Fibroblast of pulmonary artery (primary cell): ENCODE data around the gene MSANTD1.

Experiments used
- DNase-seq: peaks from one replicate; pipeline ENCODE4 v3.0.0-alpha.2; 2010; ENCODE audit warnings: low read depth
- H3K4me3 ChIP-seq: replicated peaks from 2 replicates; pipeline ENCODE4 v1.5.1; 2011; ENCODE audit warnings: low read depth, mild to moderate bottlenecking, control low read depth, low read length, moderate library complexity
- TF ChIP-seq, protein P1 (sequence below): IDR thresholded peaks from 2 replicates; pipeline ENCODE4 v1.5.1; 2011; ENCODE audit warnings: mild to moderate bottlenecking, control low read depth, low read length, inconsistent platforms; ENCODE audit errors: missing control alignments

The MSANTD1 gene

DNA sequence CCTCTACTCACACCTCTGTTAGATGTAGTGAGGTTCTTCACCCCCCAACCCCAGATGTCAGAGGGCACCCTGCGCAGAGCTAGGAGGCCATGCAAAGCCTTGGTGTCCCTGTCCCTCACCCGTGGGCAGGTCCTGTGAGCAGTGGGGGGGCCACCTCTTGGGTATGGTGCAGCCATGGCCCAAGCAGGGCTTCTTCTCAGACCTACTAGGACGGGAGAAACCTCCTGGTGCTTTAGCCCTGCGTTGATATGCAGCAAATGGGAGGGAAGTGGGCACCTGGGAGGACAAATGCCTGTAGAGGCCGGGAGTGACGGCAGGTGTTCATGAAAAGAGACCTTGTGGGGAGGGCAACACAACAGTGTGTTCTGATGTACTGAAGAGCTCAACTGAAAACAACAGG is 38.5 kb upstream of the MSANTD1 start:
- DNase-seq = no peak
- TF ChIP-seq, protein P1, sequence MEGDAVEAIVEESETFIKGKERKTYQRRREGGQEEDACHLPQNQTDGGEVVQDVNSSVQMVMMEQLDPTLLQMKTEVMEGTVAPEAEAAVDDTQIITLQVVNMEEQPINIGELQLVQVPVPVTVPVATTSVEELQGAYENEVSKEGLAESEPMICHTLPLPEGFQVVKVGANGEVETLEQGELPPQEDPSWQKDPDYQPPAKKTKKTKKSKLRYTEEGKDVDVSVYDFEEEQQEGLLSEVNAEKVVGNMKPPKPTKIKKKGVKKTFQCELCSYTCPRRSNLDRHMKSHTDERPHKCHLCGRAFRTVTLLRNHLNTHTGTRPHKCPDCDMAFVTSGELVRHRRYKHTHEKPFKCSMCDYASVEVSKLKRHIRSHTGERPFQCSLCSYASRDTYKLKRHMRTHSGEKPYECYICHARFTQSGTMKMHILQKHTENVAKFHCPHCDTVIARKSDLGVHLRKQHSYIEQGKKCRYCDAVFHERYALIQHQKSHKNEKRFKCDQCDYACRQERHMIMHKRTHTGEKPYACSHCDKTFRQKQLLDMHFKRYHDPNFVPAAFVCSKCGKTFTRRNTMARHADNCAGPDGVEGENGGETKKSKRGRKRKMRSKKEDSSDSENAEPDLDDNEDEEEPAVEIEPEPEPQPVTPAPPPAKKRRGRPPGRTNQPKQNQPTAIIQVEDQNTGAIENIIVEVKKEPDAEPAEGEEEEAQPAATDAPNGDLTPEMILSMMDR = no peak
- H3K4me3 ChIP-seq = no peak overlapping the region

GRCh38 chr4:3211866-3212265 is 37.1 kb upstream of the MSANTD1 start:
- H3K4me3 ChIP-seq = no peak overlapping the region
- TF ChIP-seq, protein P1 = no peak

DNA sequence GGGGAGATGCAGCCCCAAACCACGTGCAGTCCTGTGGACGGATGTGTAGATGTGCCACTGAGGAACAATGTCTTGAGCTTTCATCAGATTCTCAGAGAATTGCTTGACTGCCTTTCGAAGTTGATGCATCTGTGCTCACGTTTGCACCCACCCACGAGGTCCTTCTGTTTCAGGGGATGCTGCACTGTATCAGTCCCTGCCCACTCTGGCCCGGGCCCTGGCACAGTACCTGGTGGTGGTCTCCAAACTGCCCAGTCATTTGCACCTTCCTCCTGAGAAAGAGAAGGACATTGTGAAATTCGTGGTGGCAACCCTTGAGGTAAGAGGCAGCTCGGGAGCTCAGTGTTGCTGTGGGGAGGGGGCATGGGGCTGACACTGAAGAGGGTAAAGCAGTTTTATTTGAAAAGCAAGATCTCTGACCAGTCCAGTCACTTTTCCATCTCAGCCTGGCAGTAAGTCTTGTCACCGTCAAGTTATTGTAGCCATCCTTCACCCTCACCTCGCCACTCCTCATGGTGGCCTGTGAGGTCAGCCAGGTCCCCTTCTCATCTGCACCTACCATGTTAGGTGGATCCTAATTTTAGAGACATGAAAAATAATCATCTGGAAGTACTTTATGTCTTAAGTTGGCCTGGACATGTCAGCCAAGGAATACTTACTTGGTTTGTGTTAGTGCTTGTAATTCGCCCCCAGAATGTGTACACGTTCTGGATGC is 36.4 kb upstream of the MSANTD1 start:
- no peak for DNase-seq

More at GRCh38 chr4:3211866-3212265, 37.1 kb upstream of the MSANTD1 start:
- no peak for DNase-seq

DNA sequence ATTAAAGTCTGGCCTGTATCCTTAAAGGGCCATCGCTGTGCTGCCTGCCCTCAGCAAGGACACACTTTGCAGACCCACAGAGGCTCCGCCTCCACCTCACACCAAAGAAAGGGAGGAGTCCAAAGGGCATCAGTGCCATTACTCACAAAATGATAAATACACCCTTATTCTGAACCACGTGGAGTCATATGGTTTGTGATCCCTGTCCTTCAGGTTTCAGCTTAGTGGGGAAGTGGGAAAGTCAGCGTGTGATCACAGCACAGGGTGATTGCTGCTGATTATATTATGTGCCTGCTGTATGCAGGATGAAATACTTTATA is 35.9 kb upstream of the MSANTD1 start:
- no peak overlapping the region for H3K4me3 ChIP-seq
- DNase-seq = no peak
- TF ChIP-seq, protein P1 = no peak

More for the DNA sequence above, 36.4 kb upstream of the MSANTD1 start:
- no peak overlapping the region for H3K4me3 ChIP-seq
- TF ChIP-seq, protein P1 = no peak

DNA sequence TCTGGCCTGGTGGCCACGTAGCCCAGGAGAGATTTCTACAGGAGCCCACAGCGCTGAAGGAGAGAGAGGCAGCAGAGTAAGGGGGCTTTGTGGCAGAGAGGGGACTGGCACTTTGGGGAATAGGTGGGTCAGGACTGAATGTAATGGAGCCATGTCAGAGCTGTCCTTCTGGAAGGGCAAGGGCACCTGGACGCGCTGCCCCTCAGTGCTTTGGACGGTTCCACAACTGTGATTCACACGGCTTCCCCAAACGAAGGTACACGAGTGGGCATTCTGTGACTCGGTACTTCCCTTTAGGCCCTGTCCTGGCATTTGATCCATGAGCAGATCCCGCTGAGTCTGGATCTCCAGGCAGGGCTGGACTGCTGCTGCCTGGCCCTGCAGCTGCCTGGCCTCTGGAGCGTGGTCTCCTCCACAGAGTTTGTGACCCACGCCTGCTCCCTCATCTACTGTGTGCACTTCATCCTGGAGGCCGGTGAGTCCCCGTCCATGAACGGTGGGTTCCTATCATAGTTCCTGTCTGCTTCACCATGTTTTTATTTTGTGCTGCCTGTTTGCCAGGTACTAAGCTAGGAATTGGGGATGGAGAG is 35.2 kb upstream of the MSANTD1 start:
- DNase-seq = no peak
- no peak overlapping the region for H3K4me3 ChIP-seq
- TF ChIP-seq, protein P1 = no peak

GRCh38 chr4:3215256-3215655 is 33.7 kb upstream of the MSANTD1 start:
- no peak for DNase-seq

More at GRCh38 chr4:3215256-3215655, 33.7 kb upstream of the MSANTD1 start:
- no peak overlapping the region for H3K4me3 ChIP-seq
- TF ChIP-seq, protein P1 = no peak
